PFSK-1 (cell line): ENCODE data around the gene GNG4.

ENCODE experiments used
- FOXP2 ChIP-seq: optimal IDR thresholded peaks from 2 replicates; pipeline ENCODE3; 2011; ENCODE audit warnings: borderline replicate concordance, control low read depth, inconsistent platforms; ENCODE audit not compliant: insufficient read depth; ENCODE audit errors: extremely low read length, extremely low read depth
- POLR2AphosphoS5 ChIP-seq: IDR thresholded peaks from 2 replicates; pipeline ENCODE4 v1.6.1; 2012; ENCODE audit warnings: low read depth, mild to moderate bottlenecking, control low read depth, low read length, moderate library complexity
- REST ChIP-seq, 2 experiments: IDR thresholded peaks; 2 replicates each; pipeline versions ENCODE4 v1.6.1 to v1.8.0; 2011 to 2012; ENCODE audit warnings: low read depth in 2 of 2, low read length in 2 of 2, control low read depth in 1 of 2, inconsistent platforms in 1 of 2, mild to moderate bottlenecking in 1 of 2, moderate library complexity in 1 of 2; ENCODE audit not compliant: insufficient read depth in 1 of 2
- SIN3A ChIP-seq: IDR thresholded peaks from 2 replicates; pipeline ENCODE4 v1.6.1; 2012; ENCODE audit warnings: mild to moderate bottlenecking, low read length, moderate library complexity, borderline replicate concordance; ENCODE audit not compliant: insufficient read depth
- TAF1 ChIP-seq: IDR thresholded peaks from 2 replicates; pipeline ENCODE4 v1.6.1; 2012; ENCODE audit warnings: low read length, control low read depth, borderline replicate concordance; ENCODE audit not compliant: insufficient read depth

The GNG4 gene

GRCh38 chr1:235533476-235534168, 116.0 kb downstream of the GNG4 start:
- TF ChIP-seq POLR2AphosphoS5, result no peak
- no peak for TF ChIP-seq FOXP2
- TF ChIP-seq SIN3A, result no peak
- no peak for TF ChIP-seq REST (IDR thresholded peaks at IDR 0.05; ENCODE audit: insufficient read depth in 1 of 2, low read depth in 2 of 2, low read length in 2 of 2)
- no peak for TF ChIP-seq TAF1

- TF ChIP-seq POLR2AphosphoS5, result no peak
- no peak for TF ChIP-seq SIN3A
- no peak for TF ChIP-seq FOXP2
- no peak for TF ChIP-seq REST (IDR thresholded peaks at IDR 0.05; ENCODE audit: insufficient read depth in 1 of 2, low read depth in 2 of 2, low read length in 2 of 2)
These were observed 117.2 kb downstream of the GNG4 start for GRCh38 chr1:235532360-235532759.

- TF ChIP-seq FOXP2, result no peak
- TF ChIP-seq POLR2AphosphoS5, result no peak
- no peak for TF ChIP-seq REST (IDR thresholded peaks at IDR 0.05; ENCODE audit: insufficient read depth in 1 of 2, low read depth in 2 of 2, low read length in 2 of 2)
These were observed 122.3 kb downstream of the GNG4 start for GRCh38 chr1:235527196-235527814.

GRCh38 chr1:235525314-235525713, 124.3 kb downstream of the GNG4 start:
- TF ChIP-seq POLR2AphosphoS5 (no peak), FOXP2 (no peak), REST (IDR thresholded peaks at IDR 0.05; ENCODE audit: insufficient read depth in 1 of 2, low read depth in 2 of 2, low read length in 2 of 2) (no peak), TAF1 (no peak), SIN3A (no peak)

GRCh38 chr1:235516862-235517446, 132.6 kb downstream of the GNG4 start:
- TF ChIP-seq SIN3A (no peak), TAF1 (no peak), POLR2AphosphoS5 (no peak), FOXP2 (no peak), REST (IDR thresholded peaks at IDR 0.05; ENCODE audit: insufficient read depth in 1 of 2, low read depth in 2 of 2, low read length in 2 of 2) (no peak)
